GM21367 (cell line): ENCODE data around the gene EOMES.
A peak's percentile ranks its signal among the peaks of the same experiment; 100 is the strongest.
"Not testable (repeated sequence)": the region's sequence is repeated elsewhere in the genome, so short reads cannot be mapped to it uniquely, and the experiment has no call there.

Experiments used
- ATAC-seq: cut with Tn5 transposase; IDR thresholded peaks from one replicate; pipeline ENCODE4 v1.9.1; 2021; ENCODE audit not compliant: unreplicated experiment

The EOMES gene

DNA sequence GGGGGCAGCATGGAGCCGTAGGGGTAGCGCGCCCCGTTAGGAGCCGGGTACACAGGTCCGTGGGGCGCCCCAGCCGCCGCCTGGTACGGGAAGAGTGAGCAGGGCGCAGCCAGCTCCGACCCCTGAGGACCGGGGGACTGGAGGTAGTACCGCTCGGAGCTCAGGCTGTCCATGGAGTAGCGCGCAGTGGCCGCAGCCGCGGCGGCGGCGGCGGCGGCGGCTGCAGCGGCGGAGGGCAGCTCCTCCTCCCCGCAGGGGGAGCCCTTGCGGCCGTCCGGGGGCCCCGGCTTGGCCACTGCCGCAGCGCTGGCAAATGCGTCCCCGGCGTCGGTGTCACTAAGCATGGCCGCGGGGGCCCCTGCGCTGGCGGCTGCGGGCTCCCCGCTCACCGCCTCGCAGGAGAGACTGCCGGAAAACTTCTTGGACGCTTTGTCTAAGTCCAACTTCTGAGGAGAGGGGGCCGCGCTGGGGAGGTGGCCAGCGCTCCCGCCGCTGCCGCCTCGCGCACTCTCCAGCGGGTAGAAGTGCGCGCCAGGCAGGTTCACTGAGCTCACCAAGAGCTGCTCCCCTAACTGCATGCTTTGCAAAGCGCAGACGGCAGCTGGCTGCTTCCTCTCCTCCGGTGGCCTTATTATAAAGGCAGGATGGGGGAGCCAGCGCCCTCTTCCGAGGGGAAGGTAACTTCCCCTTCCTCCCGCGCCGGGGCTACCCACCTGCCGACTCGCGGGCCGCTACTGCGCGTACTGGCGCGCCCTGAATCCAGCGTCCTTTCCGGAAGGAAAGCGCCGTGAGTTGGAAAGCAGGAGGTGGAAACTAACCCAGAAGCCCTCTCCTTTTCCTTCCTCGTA, at the start of gene EOMES:
EOMES (minus strand) TSS at position 607 of the 848 bp plus-strand sequence; CDS start at position 578, 29 bp downstream.
- peak; percentile 74 for ATAC-seq

DNA sequence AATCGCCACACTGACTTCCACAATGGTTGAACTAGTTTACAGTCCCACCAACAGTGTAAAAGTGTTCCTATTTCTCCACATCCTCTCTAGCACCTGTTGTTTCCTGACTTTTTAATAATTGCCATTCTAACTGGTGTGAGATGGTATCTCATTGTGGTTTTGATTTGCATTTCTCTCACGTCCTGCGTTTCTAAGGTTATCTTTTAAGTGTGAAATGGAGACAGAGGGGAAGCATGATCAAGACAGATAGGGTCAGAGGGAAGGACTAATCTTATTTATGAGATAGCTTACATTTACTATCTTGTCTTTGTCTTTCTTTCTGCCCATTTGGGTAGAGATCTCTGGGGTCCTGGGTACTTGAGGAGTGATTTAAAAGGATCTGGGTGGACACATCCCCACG, 48.3 kb upstream of the EOMES start:
- not testable (repeated sequence) for ATAC-seq

DNA sequence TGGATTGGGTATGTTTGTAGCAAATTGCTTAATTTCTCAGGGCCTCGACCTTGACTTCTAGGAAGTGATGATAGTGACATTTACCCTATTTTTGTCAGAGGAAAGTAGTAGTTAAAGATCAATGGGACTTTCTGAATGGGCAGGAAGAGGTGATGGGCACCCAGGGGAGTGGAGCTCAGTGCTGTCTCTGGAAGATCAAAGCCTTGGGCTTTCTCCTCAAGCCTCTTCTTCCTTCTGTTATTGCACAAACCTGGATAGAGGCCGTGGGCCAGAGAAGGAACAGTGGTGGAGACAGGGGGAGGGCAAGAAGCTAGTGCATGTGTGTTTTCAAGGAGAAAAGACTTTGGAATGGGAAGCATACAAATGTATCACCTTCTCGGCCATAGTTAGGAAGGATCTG, 44.9 kb upstream of the EOMES start:
- no peak for ATAC-seq

DNA sequence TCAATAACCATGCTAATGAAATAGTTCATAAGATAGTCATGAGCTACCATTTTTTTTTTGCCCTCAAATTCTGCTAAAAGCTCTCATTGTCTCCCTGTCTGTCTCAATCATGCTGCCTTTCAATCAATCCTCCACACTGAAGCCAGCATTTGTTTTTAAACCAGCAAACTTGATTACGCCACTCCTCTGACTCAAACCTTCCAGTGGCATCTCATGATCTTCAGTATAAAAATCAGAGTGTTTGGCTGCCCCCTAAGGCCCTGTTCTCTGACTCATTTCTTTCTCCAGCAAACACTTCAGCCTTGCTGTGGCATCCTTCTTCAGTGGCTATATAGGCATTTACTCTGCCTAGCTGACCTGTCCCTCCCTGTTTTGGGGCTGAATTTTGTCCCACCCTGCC, 36.0 kb upstream of the EOMES start:
- no peak for ATAC-seq

DNA sequence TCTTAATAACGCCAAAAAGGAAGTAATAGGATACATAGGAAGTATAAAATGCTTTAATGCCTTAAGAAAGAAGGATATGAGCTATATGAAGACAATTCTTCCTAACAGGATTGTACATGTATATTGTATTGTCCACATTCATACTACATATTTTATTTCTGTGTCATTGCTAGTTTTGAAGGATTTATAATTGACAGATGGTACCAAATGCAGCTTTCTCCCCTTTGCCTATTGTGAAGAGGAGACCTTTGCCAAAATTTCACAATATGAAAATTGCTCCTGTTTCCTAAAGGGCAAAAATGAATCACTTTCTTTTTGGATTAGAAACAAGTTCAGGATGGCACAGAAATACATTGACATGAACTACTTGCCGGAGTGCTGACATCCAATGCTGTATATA, 34.8 kb upstream of the EOMES start:
- no peak for ATAC-seq

DNA sequence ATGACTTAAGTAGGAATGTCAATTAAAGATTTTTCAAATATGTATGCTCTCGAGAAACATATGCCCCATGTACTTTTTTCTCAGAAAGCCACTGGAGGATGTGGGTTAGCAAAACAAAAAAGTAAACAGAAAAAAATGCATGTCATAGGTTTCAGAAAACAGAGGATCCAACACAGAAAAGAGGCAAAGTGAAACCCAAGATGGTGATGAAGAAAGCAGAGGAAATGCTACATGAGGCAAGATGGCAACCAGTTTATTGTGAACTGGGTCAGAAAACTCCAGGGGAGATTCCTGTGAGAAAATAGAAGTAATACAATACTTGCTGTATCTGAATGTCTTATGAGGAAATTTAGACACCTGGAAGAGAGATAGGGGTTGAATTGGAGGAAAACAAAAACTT, 30.8 kb upstream of the EOMES start:
- ATAC-seq, result no peak

DNA sequence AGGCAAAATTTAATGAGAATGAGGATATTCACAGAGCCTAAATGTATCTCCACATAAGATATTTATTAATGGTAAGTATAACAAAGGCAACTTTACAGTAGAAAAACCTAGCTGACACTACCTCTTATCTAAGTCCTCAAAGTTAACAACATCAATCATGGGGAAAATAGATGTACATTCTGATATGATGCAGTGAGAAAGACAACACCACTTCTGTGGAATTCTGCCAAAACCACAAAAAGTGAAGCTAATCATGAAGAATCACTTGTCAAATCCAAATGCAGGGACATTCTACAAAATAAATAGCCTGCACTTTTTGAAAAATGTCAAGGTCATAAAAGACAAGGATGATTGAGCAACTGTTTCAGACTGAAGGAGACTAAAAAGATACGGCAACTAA, 27.5 kb upstream of the EOMES start:
- ATAC-seq, result no peak

DNA sequence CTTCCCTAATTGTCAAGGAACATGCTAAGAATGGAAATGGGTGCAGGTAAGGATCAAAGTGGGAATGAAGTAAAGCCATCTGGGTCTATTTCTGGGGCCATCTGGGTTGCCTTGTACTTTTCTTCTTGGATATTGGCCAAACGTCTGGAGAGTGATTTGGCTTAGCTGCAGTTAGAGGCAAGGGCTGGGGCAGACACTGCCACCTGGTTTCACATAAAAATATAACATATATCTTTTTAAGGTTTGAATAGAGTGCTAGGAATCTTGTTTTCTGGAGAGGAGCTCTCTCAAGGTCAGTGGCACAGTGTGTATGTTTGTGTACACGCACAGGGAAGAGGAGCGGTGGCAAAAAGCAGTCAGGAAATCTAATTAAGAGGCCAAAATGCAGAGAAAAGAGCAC, 24.7 kb upstream of the EOMES start:
- no peak for ATAC-seq

DNA sequence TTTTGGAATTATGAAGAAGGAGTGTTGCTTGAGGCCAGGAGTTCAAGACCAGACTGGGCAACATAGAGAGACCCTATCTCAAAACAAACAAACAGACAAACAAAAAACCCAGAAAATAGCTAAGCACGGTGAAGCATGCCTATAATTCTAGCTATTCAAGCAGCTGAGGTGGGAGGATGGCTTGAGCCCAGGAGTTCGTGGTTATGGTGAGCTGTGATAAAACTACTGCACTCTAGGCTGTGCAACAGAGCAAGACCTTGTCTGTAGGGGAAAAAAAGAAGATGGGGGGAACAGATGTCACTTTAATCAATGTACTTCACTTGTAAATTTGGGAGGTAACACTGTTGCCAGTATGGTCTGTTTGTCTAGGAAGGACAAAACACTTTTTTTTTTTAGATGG, 18.7 kb upstream of the EOMES start:
- ATAC-seq, result no peak

DNA sequence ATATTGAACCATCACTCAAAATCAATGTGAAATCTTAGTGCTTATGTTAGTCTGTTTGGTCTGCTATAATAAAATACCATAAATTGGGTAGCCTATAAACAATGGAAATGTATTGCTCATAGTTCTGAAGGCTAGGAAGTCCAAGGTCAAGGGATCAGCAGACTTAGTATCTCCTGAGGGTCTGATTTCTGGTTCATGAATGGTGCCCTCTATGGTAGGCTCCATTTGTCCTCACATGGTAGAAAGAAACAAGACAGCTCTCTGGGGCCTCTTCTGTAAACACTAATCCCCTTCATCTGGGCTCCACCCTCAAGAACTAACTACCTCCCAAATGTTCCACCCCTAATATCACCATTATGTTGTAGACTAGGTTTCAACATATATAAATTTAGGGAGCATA, 15.0 kb upstream of the EOMES start:
- ATAC-seq, result no peak

DNA sequence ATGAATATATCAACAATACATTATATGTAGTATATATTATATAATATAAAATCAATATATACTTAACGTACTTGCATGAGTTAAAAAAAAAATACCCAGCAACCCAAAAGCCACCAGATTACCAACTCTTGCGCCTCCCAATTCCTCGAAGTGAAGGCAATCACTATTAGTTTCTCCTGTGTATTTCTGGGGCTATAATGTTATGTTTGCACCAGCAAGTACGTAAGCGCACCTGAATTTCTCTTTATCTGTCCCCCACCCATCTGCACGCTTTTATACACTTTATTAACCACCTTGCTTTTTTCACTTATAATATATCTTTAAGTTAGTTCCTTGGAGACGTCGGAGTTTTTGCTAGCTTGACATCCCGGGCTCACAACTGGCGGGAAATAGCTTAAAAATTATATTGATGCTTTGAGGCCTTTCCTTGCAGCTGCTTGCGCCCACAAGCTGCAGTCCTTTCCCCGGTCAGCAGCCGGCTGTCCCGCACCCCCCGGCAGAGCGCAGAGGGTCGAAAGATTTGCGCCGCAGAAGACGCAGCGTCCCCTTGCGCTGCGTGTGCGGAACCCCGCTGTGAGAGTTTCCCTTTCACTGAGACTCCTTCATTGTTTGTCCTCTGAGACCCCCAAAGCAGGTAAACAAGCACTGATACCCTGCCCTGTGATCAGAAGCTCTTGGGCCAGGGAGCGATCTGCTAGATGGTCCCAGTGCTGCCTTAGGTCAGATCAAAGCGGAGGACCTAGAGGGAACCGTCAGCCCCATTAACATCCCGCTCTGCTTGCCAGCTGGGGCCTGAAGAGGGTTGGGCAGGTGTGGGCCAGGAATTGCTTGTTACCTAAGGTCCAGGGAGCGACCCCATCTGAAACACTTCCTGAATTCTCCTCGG, 8.9 kb upstream of the EOMES start:
- ATAC-seq, result no peak

DNA sequence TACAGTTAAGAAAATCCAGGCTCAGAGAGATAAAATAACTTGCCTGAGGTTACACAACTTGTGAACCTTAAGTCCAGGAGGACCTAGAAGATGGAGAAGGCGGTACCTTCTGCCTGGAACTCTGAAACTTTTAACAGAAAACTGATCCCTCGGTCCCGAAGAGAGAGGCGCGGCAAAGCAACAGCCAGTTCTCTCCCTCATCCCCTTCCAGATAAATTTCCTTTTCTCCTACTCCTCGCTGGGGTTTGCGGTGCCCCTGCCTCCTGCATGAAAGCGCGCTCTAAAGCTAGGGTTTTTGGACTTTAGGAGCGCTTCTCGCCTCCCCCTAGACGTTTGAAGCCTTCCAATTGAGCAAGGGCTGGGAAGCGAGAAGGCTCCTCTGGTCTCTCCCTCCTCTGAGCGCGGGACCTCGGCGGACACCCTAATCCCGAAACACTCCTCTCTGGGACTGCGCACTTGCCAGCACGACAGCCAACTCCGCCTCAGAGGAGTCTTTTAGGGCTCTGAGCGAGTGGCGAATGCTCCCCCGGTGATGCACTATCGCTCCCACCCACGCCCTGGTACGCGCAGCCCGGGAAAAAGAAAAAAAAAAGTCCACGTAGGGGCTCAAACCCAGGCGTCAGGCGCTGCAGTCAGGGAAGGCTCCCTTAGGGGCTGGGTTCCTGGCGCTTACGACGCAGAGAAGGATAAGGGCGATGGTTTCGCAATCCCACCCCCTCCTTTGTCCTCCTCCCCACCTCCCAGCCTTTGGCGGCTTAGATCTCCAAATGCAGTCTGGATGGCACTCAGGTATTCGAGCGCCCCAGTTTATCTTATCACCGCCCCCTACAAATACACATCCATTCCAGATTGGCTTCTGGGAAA, 7.9 kb upstream of the EOMES start:
- no peak for ATAC-seq

DNA sequence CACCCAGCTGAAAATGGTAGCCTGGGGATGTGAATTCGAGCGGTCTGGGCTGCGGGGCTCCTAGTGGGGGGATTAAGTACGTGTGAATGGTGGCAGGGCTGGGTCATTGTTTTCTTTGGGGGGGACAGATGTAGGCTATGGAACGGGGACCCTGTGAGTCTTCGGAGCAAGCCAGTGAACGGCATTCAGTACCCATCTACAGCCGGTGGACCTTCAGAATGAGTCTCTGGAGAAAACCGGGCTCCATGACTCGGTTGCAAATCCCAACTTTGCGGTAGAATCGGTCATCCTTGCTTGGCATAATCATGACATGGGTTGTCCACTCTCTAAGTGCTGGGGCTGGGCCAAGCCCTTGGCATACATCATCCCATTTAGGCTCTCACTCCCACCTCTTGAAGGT, 7.2 kb upstream of the EOMES start:
- no peak for ATAC-seq

DNA sequence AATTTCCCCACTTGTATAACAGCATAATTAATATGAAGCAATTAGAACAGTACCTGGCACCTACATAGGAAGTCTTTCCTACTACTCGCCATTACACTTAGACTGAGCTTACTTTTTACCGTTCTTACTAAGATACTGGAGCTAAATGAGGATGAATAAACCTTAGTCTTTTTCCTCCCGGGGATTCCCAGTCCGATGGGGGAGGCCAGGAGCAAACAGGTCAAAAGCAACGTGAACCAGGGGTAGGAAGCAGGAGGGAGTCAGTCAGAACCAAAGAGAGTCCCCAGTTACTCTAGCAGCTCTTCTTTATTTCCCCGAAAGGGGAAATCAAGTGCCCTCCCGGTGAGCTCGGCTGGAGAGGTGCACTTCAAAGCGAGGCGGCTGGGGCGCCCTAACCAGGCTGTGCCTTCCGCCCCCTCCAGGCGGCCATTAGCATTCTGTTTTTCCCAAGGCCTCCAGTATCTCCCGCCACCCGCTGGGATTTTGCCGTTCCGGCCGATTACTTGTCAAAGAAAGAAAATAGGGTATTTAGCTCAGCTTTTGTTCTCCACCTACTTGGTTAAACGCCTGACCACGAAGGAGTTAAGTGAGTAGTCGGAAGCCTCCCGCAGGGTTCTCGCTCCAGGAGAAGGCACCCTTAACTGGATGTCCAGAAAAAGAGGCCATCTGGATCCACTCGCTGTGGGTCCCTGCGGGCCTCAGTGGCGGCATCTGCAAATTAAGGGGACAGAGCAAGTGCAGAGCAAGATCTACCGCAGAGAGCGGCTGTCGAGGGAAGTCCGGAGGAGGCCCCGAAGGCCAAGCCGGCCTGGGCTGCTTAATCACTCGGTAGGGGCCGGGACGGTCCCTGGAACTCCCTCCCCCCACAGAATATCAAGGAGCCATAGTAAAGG, 6.3 kb upstream of the EOMES start:
- no peak for ATAC-seq

DNA sequence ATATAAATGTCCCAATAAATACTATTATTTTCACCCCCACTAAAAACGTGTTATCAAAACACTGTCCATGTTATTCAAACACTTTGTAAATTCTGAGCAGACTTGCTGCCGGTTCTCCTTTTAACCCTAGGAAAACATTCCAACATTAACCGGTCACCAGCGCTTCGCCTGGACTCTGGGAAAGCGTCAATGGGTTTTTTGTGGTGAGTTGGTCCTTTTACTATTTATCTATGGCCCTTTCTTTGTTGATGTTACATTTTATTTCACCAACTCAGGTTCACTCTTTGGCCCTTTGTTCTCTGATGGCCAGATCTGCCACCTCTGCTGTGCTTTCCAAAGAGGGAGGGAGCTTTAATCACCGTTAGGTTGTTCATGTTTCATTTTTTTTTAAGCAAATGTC, 4.1 kb upstream of the EOMES start:
- ATAC-seq, result no peak

DNA sequence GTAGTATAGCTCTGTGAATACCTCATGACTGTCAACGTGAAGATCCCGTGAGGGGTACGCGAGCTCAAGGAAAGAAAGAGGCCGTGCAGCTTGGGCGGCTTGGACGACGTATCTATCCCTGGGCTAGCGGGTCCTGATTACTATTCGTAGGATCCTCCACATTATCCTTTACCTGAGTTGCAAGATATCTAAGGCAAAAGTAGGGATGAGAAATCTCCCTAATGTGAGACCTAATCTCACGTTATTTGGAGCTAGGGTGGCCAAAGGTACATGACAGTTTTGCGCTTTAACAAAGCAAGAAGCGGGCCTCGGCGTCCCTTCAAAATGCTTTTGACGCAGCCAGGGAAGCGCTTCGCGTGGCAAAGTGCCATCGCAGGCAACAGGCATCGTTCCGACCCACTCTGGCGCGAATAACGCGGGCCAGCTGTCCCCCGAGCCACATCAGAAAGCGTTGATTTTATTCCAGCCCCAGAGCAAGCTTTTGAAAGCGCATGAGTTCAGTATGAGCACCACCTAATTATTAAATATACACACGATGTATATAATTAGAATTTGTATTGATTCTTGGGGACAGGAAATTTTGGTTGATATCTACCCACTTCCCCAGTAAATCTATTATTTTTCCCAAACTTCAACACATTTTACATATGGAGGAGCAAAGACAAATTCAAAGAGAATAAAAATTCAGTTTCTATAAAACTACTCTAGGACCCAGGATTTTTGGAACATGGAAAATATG, 2.5 kb upstream of the EOMES start:
- ATAC-seq, result no peak

DNA sequence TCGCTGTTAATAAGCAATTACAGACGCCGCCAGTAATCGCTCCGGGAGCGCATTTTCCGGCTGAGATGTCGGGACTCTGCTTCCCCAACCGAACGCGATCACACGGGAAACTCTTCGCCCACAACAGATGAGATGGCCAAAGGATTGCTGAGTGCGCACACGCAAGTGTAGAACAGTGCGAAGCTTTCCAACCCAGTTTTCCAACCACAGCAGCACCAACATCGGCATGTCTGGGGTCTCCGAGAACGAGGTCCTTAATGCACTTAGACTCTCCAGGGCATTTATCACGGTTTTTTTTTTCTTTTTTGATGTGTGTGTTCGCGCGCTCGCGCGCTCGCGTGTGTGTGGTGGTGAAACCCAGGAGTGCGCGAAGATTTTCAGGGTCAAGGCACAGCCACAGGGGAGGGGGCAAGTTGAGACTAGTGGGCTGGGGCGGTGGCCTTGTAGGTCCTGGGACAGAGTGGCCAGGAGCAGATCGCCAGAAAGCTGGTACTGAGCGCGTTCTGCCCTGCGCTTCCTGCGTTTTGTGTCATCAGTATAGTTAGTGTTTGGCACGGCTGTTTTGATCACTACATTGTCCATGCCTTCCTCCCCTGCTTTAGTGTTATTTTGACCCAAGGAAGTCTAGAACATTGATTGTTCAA, 1.8 kb upstream of the EOMES start:
- no peak for ATAC-seq

DNA sequence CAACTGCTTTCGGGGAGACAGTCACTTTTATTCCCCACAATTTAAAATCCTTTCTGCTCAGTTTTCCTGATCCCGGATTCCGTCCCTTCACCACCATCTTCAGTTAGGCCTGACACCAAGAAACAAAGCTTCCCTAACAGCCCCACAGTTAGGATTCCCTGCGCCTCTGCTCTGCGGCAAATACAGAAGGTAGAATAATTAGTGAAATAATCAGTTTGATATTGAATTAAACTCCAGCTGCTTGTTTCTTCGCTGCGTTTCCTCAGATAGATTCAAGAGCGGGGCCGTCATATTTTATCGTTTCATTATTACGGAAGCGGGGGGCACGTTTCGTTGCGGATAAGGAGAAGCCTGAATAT, 1.3 kb upstream of the EOMES start:
- ATAC-seq, result no peak

DNA sequence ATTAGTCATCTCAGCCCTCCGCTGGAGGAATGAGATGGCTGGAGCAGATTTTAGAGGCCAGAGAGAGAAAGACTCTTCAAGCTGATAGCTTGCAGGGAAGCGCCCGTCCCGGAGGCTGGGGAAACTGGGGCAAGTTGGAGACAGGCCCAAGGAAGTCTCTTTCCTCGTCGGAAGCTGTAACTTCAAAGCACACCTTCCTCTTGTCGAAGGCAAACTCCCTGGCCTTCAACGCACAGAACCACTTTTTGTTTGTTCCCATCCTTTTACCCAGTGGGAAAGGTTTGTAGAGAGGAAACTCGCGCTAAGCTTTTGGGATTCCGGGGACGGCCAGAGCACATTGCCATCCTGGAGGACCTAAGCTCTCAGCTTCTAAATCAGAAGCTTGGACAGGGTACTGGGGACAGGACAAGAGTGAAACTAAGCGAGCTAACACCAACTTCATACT, 900 bp upstream of the EOMES start:
- no peak for ATAC-seq
